Erythroblast (primary cell): ENCODE measurements around the gene GRP.
"Not testable (repeated sequence)": the region's sequence is repeated elsewhere in the genome, so short reads cannot be mapped to it uniquely, and the experiment has no call there.

Source experiments
- GATA1 ChIP-seq: IDR thresholded peaks from 2 replicates; pipeline ENCODE4 v1.6.1; 2011; ENCODE audit warnings: low read depth, mild to moderate bottlenecking, control low read depth, low read length, moderate library complexity
- POLR2A ChIP-seq: IDR thresholded peaks from 2 replicates; pipeline ENCODE4 v1.6.1; 2011; ENCODE audit warnings: mild to moderate bottlenecking, low read length

- TF ChIP-seq POLR2A, GATA1: not testable (repeated sequence)
These were observed 42.3 kb downstream of the GRP start for GRCh38 chr18:59262243-59262642.
